GM12891 (cell line): ENCODE results near the gene SPEM3.

ENCODE experiments used
- POLR2A ChIP-seq: IDR thresholded peaks from 2 replicates; pipeline ENCODE4 v1.6.1; 2011; ENCODE audit warnings: low read depth, low read length, control low read depth
- POLR2AphosphoS5 ChIP-seq: IDR thresholded peaks from 2 replicates; pipeline ENCODE4 v1.6.1; 2011; ENCODE audit warnings: low read depth, low read length, control low read depth
- TAF1 ChIP-seq: IDR thresholded peaks from 2 replicates; pipeline ENCODE4 v1.6.1; 2011; ENCODE audit warnings: low read depth, low read length, control low read depth

DNA sequence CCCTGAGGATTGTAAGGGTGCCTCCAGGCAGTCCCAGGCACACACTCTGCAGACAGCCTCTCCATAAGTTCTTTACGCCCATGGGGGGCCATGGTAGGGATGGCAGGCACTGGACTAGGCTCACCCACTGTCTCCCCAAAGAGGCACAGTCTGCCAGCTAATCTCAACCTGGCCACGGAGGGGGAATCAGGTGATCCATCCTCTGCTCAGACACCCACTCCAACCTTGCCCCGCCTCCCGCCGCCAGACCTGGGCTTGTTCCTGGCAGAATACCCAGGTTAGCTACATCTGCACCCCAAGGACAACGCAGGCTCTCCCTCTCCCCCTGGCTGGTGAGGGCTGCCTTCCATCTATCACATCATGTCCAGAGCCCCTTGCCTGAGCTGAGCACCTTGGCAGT lies 19.8 kb upstream of the SPEM3 start:
- no peak for TF ChIP-seq POLR2A
- TF ChIP-seq POLR2AphosphoS5: no peak
- no peak for TF ChIP-seq TAF1
